ENCODE results near the gene INTU. TPM values are rescaled to one million over a fixed set of nuclear protein-coding genes. Genes with fewer than 3 reads are reported as not detected.

The INTU gene
- polyA plus RNA-seq, 3 donors, result 0.17 to 0.26 TPM; not detected in 1

- H3K27ac ChIP-seq (ENCODE audit: low read depth in 1 of 2, low read length in 2 of 2), result no peak overlapping the region
- H3K4me1 ChIP-seq (ENCODE audit: control insufficient read depth in 1 of 2, insufficient read depth in 2 of 2, low read length in 2 of 2), result no peaks in the 10 kb centered on the region
- Mint-ChIP-seq H3K9me3 (peaks cover 0 to 4% (median 0%) of the 10 kb centered on the region in 7 donors), H3K27me3 (ENCODE audit: low read depth in 3 of 3) (peaks cover 0 to 5% (median 3%) of the 10 kb centered on the region in 3 donors), H3K4me3 (no peak overlapping the region), H3K27ac (no peak overlapping the region), H3K36me3 (no peaks in the 10 kb centered on the region), H3K4me1 (no peaks in the 10 kb centered on the region)
- no peak for DNase-seq
- no CpG with 5 or more reads among the region's 4 CpGs for WGBS (ENCODE audit: insufficient coverage)
- no peaks in the 10 kb centered on the region for H4K20me1 ChIP-seq (ENCODE audit: insufficient read depth, low read length)
- H3K9me3 ChIP-seq (replicated peaks in 1 of 2; ENCODE audit: control insufficient read depth in 1 of 2, insufficient read depth in 1 of 2, low read length in 2 of 2), result no peaks in the 10 kb centered on the region
- H3K9ac ChIP-seq (ENCODE audit: insufficient read depth, low read length, poor library complexity, severe bottlenecking), result no peak overlapping the region
- no peak overlapping the region for H2AFZ ChIP-seq (ENCODE audit: insufficient read depth, low read depth, low read length, poor library complexity, severe bottlenecking)
- TF ChIP-seq CTCF (IDR thresholded peaks at IDR 0.05), result no peak
- no peak overlapping the region for H3K4me3 ChIP-seq (replicated peaks in 1 of 3; ENCODE audit: low read depth in 2 of 3, low read length in 3 of 3)
- no peaks in the 10 kb centered on the region for H3K79me2 ChIP-seq (ENCODE audit: insufficient read depth, low read length)
- intact Hi-C loops (cut with micrococcal nuclease), result no loop called here
- H3K36me3 ChIP-seq (replicated peaks in 1 of 2; ENCODE audit: control insufficient read depth in 1 of 2, insufficient read depth in 2 of 2, low read length in 2 of 2), result no peaks in the 10 kb centered on the region
- H3K4me2 ChIP-seq (replicated peaks; ENCODE audit: extremely low read depth, low read length, poor library complexity, severe bottlenecking), result no peak overlapping the region
- no peaks in the 10 kb centered on the region for H3K27me3 ChIP-seq (ENCODE audit: control insufficient read depth in 2 of 2, insufficient read depth in 2 of 2, low read length in 2 of 2)
Observed at GRCh38 chr4:127771535-127772275, 138.9 kb downstream of the INTU start.

GRCh38 chr4:127772769-127773671 lies 140.3 kb downstream of the INTU start:
- Histone ChIP-seq H3K79me2 (ENCODE audit: insufficient read depth, low read length) (no peaks in the 10 kb centered on the region), H2AFZ (ENCODE audit: insufficient read depth, low read depth, low read length, poor library complexity, severe bottlenecking) (no peak overlapping the region), H3K9ac (ENCODE audit: insufficient read depth, low read length, poor library complexity, severe bottlenecking) (no peak overlapping the region), H3K9me3 (replicated peaks in 1 of 2; ENCODE audit: control insufficient read depth in 1 of 2, insufficient read depth in 1 of 2, low read length in 2 of 2) (no peaks in the 10 kb centered on the region), H3K36me3 (replicated peaks in 1 of 2; ENCODE audit: control insufficient read depth in 1 of 2, insufficient read depth in 2 of 2, low read length in 2 of 2) (no peaks in the 10 kb centered on the region), H3K27me3 (ENCODE audit: control insufficient read depth in 2 of 2, insufficient read depth in 2 of 2, low read length in 2 of 2) (peaks cover 0 to 2% of the 10 kb centered on the region in 2 donors), H4K20me1 (ENCODE audit: insufficient read depth, low read length) (no peaks in the 10 kb centered on the region), H3K4me1 (ENCODE audit: control insufficient read depth in 1 of 2, insufficient read depth in 2 of 2, low read length in 2 of 2) (no peaks in the 10 kb centered on the region), H3K4me3 (replicated peaks in 1 of 3; ENCODE audit: low read depth in 2 of 3, low read length in 3 of 3) (no peak overlapping the region), H3K4me2 (replicated peaks; ENCODE audit: extremely low read depth, low read length, poor library complexity, severe bottlenecking) (no peak overlapping the region), H3K27ac (ENCODE audit: low read depth in 1 of 2, low read length in 2 of 2) (no peak overlapping the region)
- H3K27ac Mint-ChIP-seq, result no peak overlapping the region
- H3K36me3 Mint-ChIP-seq, result no peaks in the 10 kb centered on the region
- H3K4me3 Mint-ChIP-seq, result no peak overlapping the region
- DNase-seq, result no peak
- intact Hi-C loops (cut with micrococcal nuclease), result no loop called here
- H3K4me1 Mint-ChIP-seq, result no peaks in the 10 kb centered on the region
- H3K9me3 Mint-ChIP-seq, result peaks cover 0 to 4% (median 0%) of the 10 kb centered on the region in 7 donors
- TF ChIP-seq CTCF (IDR thresholded peaks at IDR 0.05), result no peak
- H3K27me3 Mint-ChIP-seq (ENCODE audit: low read depth in 3 of 3), result peaks cover 3 to 6% (median 4%) of the 10 kb centered on the region in 3 donors
- no CpG with 5 or more reads among the region's 10 CpGs for WGBS (ENCODE audit: insufficient coverage)
